Effector memory CD8-positive, alpha-beta T cell (primary cell): Measurements from ENCODE around the gene KRT28.
"Not testable (repeated sequence)": the region's sequence is repeated elsewhere in the genome, so short reads cannot be mapped to it uniquely, and the experiment has no call there.

Experiments used
- ATAC-seq: fragments of 150-1000 bp; cut with Tn5 transposase; replicated peaks from 2 replicates; pipeline ENCODE4 v1.10.0; 2021; ENCODE audit warnings: mild to moderate bottlenecking, moderate library complexity
- DNase-seq, 3 experiments: peaks; one replicate each; pipeline ENCODE4 v3.0.0; 2021
- H3K27ac Mint-ChIP-seq, 2 donors: one replicate each; pipeline ENCODE4 v1.8.0; 2022; ENCODE audit warnings: mild to moderate bottlenecking in 2 of 2, mixed read lengths in 2 of 2, moderate library complexity in 2 of 2
- H3K27me3 Mint-ChIP-seq, 2 donors: one replicate each; pipeline ENCODE4 v1.8.0; 2022; ENCODE audit warnings: mixed read lengths in 2 of 2
- H3K36me3 Mint-ChIP-seq: one replicate; pipeline ENCODE4 v1.8.0; 2022; ENCODE audit warnings: mild to moderate bottlenecking, moderate library complexity, mixed read lengths; ENCODE audit not compliant: insufficient read depth
- H3K4me1 Mint-ChIP-seq, 2 donors: one replicate each; pipeline ENCODE4 v1.8.0; 2022; ENCODE audit warnings: low read depth in 2 of 2, mixed read lengths in 2 of 2
- H3K4me3 Mint-ChIP-seq, 2 donors: one replicate each; pipeline ENCODE4 v1.8.0; 2022; ENCODE audit warnings: mild to moderate bottlenecking in 2 of 2, mixed read lengths in 2 of 2, moderate library complexity in 2 of 2
- H3K9me3 Mint-ChIP-seq, 2 donors: one replicate each; pipeline ENCODE4 v1.8.0; 2022; ENCODE audit warnings: mixed read lengths in 2 of 2

Gene KRT28

GRCh38 chr17:40815381-40815780 lies 15.6 kb upstream of the KRT28 start:
- DNase-seq (no peak), ATAC-seq (no peak)
- Mint-ChIP-seq H3K4me1 (peaks cover 11 to 14% of the 10 kb centered on the region in 2 donors), H3K27me3 (peaks cover 40 to 44% of the 10 kb centered on the region in 2 donors), H3K27ac (no peak overlapping the region), H3K9me3 (peaks cover 0 to 4% of the 10 kb centered on the region in 2 donors), H3K36me3 (peaks cover 17% of the 10 kb centered on the region), H3K4me3 (no peak overlapping the region)

DNA sequence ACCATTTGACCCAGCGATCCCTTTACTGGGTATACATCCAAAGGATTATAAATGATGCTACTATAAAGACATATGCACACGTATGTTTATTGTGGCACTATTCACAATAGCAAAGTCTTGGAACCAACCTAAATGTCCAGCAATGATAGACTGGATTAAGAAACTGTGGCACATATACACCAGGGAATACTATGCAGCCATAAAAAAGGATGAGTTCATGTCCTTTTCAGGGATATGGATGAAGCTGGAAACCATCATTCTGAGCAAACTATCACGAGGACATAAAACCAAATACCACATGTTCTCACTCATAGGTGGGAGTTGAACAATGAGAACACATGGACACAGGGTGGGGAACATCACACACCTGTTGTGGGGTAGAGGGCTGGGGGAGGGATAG lies 14.9 kb upstream of the KRT28 start:
- DNase-seq, ATAC-seq, H3K4me1 Mint-ChIP-seq, H3K27ac Mint-ChIP-seq, H3K9me3 Mint-ChIP-seq, H3K4me3 Mint-ChIP-seq: not testable (repeated sequence)
- Mint-ChIP-seq H3K27me3 (peaks cover 47 to 51% of the 10 kb centered on the region in 2 donors), H3K36me3 (peaks cover 17% of the 10 kb centered on the region)

- H3K9me3 Mint-ChIP-seq = peaks cover 0 to 4% of the 10 kb centered on the region in 2 donors
- no peak overlapping the region for H3K27ac Mint-ChIP-seq
- H3K36me3 Mint-ChIP-seq = peaks cover 17% of the 10 kb centered on the region
- peaks cover 6% of the 10 kb centered on the region in 2 donors for H3K4me1 Mint-ChIP-seq
- peaks cover 49 to 57% of the 10 kb centered on the region in 2 donors for H3K27me3 Mint-ChIP-seq
- ATAC-seq (no peak), DNase-seq (no peak)
- no peak overlapping the region for H3K4me3 Mint-ChIP-seq
Observed at GRCh38 chr17:40813804-40814203, 14.0 kb upstream of the KRT28 start.

GRCh38 chr17:40812639-40813038 lies 12.9 kb upstream of the KRT28 start:
- no peak overlapping the region for H3K27ac Mint-ChIP-seq
- DNase-seq (no peak), ATAC-seq (no peak)
- peaks cover 0 to 2% of the 10 kb centered on the region in 2 donors for H3K4me1 Mint-ChIP-seq
- no peak overlapping the region for H3K4me3 Mint-ChIP-seq
- H3K27me3 Mint-ChIP-seq = peaks cover 61 to 68% of the 10 kb centered on the region in 2 donors
- peaks cover 8% of the 10 kb centered on the region for H3K36me3 Mint-ChIP-seq
- peaks cover 0 to 4% of the 10 kb centered on the region in 2 donors for H3K9me3 Mint-ChIP-seq

DNA sequence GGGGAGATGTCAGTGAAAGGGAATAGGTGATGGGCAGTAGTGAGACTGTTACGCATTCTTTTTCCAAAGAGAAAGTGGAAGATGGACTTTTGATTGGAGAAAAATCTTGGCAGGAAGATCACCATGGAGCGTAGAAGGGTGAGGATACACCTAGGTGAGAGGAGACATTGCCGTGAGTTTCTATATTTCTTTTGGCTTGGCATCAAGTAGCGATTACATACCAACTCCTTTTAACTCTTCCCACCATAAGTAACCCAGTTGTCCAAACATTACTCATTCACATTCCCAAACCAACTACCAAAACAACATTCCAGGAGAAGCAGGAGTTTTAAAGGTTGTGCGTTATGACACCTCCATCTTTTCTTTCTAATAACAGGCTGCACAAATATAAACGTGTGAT lies 10.7 kb upstream of the KRT28 start:
- DNase-seq (no peak), ATAC-seq (no peak)
- no peaks in the 10 kb centered on the region for H3K4me1 Mint-ChIP-seq
- no peak overlapping the region for H3K27ac Mint-ChIP-seq
- H3K9me3 Mint-ChIP-seq = peaks cover 0 to 3% of the 10 kb centered on the region in 2 donors
- no peaks in the 10 kb centered on the region for H3K36me3 Mint-ChIP-seq
- H3K27me3 Mint-ChIP-seq = peaks cover 80 to 90% of the 10 kb centered on the region in 2 donors
- no peak overlapping the region for H3K4me3 Mint-ChIP-seq

- Mint-ChIP-seq H3K27ac (no peak overlapping the region), H3K4me1 (no peaks in the 10 kb centered on the region), H3K36me3 (no peaks in the 10 kb centered on the region), H3K27me3 (peaks cover 87 to 96% of the 10 kb centered on the region in 2 donors), H3K9me3 (peaks cover 0 to 3% of the 10 kb centered on the region in 2 donors), H3K4me3 (no peak overlapping the region)
- no peak for ATAC-seq
- DNase-seq = no peak
Observed at GRCh38 chr17:40809721-40810421, 10.1 kb upstream of the KRT28 start.

DNA sequence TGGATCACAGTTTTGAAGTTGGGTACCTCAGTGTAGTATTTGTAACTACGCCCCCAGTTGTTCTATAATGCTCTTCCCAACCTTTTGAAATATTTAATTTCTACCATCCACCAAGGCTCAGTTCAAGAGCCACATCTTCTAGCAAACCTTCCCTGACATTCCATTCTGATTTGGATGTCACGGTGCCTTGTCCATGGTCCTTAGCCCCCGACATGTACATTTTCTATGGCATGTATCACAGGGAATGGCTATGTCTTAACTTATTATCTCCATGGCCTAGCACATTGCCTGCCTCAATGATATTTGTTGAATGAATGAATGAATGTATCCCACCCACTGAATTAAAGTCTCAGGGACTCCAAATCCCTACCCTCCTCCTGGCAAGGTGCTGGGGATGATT lies 6.4 kb upstream of the KRT28 start:
- DNase-seq = no peak
- Mint-ChIP-seq H3K36me3 (no peaks in the 10 kb centered on the region), H3K4me1 (peaks cover 3% of the 10 kb centered on the region in 2 donors), H3K27me3 (peaks cover 60 to 70% of the 10 kb centered on the region in 2 donors), H3K9me3 (no peaks in the 10 kb centered on the region), H3K4me3 (no peak overlapping the region), H3K27ac (no peak overlapping the region)
- no peak for ATAC-seq

DNA sequence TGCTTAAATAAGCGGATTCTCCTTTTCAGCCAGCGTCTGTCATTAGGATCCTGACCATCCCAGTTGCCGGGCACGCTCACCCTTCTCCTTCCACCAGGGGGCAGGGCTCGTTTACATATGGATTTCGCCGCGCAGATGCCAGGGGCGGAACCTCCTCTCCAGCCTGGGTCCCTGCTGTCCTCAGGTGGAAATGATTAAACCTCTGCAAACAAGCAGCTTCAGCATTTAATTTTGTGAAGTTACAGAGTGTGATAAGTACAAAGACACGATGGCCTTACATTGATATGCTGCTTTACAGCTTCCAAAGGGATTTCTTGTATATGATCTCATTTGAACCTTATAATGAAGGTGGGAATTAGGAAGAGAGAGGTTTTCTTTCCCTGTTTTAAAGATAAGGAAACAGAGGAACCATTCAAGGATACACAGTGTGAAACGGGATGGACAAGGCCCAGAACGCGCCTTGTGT lies 3.9 kb upstream of the KRT28 start:
- H3K36me3 Mint-ChIP-seq = no peaks in the 10 kb centered on the region
- no peaks in the 10 kb centered on the region for H3K9me3 Mint-ChIP-seq
- peak; percentile 66 to 72 (median 67) for DNase-seq
- no peak overlapping the region for H3K27ac Mint-ChIP-seq
- peaks cover 48 to 50% of the 10 kb centered on the region in 2 donors for H3K27me3 Mint-ChIP-seq
- ATAC-seq = peak; percentile 89
- peaks cover 3% of the 10 kb centered on the region in 2 donors for H3K4me1 Mint-ChIP-seq
- H3K4me3 Mint-ChIP-seq = no peak overlapping the region

GRCh38 chr17:40801157-40801556 lies 1.4 kb upstream of the KRT28 start:
- peaks cover 34 to 37% of the 10 kb centered on the region in 2 donors for H3K27me3 Mint-ChIP-seq
- no peaks in the 10 kb centered on the region for H3K36me3 Mint-ChIP-seq
- H3K27ac Mint-ChIP-seq = no peak overlapping the region
- H3K9me3 Mint-ChIP-seq = no peaks in the 10 kb centered on the region
- DNase-seq = no peak
- peaks cover 3% of the 10 kb centered on the region in 2 donors for H3K4me1 Mint-ChIP-seq
- H3K4me3 Mint-ChIP-seq = no peak overlapping the region
- no peak for ATAC-seq

DNA sequence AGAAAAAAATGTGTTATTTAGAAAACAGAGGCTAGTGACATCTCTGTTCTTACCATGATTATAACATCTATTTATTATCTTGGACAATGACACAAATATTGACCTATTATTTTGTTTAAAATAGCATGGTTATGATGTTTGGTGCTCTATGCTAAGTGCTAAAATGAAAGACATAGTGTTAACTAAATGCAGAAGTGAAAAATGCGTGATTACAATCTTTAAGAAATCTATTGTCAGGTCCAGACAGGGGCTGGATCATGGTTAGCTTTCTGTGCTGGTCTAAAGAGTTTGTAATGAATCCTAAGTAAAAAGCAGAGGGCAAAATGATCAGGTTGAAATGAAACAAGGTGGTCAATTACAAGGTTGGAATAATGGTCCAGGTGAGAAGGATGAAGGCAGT lies 622 bp upstream of the KRT28 start:
- Mint-ChIP-seq H3K27me3 (peaks cover 34 to 37% of the 10 kb centered on the region in 2 donors), H3K4me3 (no peak overlapping the region), H3K9me3 (no peaks in the 10 kb centered on the region), H3K4me1 (peaks cover 3% of the 10 kb centered on the region in 2 donors), H3K36me3 (no peaks in the 10 kb centered on the region), H3K27ac (no peak overlapping the region)
- DNase-seq (no peak), ATAC-seq (no peak)

DNA sequence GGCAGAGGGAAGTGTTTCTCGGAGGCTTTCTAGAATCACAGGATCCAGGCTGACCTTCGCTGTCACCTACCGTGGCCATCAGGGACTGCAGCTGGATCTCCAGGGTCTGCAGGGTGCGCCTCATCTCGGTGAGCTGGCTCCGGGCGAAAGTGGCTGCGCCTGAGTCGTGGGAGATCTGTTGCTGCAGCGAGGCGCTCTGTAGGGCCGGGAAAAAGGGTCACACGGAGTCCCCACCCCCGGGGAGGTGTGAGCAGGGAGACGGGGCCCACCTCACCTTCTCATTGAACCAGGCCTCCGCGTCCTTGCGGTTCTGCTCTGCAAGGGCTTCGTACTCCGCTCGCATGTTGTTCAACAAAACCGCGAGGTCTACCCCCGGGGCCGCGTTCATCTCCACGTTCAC lies 2.9 kb downstream of the KRT28 start:
- Mint-ChIP-seq H3K27me3 (peaks cover 43 to 46% of the 10 kb centered on the region in 2 donors), H3K36me3 (no peaks in the 10 kb centered on the region), H3K9me3 (no peaks in the 10 kb centered on the region), H3K27ac (no peak overlapping the region), H3K4me3 (no peak overlapping the region), H3K4me1 (no peaks in the 10 kb centered on the region)
- ATAC-seq (no peak), DNase-seq (no peak)

DNA sequence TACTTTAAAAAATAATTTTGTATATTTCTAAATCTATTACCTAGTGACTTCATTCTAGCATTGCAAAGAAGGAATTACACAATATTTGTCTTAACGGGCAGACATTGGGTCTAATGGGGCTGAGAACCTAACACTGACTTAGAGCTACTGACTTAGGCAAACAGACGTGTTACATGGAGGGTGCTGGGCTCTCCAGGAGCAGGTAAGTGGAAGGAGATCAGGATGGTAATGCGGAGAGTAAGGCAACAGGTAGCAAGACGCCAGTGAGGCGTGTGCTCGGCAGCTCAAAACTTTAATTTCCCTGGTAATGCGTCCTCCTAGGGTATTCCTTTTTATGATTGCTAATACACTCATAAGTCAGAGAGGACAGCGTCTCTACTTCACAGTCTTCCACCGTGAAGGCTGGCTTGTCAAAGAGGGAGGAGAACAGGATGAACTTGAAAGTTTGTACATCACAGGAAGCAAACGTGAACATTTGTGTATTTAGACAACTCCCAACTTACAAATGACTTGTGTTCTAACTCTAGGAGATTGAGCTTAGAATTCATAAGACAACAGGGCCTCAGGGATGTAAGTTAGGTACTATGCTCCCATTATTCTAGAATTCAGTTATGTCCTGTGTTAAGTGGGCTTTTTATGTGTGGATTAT lies 4.6 kb downstream of the KRT28 start:
- no peak overlapping the region for H3K27ac Mint-ChIP-seq
- no peak overlapping the region for H3K4me3 Mint-ChIP-seq
- DNase-seq = no peak
- no peaks in the 10 kb centered on the region for H3K9me3 Mint-ChIP-seq
- H3K36me3 Mint-ChIP-seq = no peaks in the 10 kb centered on the region
- no peak for ATAC-seq
- no peaks in the 10 kb centered on the region for H3K4me1 Mint-ChIP-seq
- peaks cover 43 to 46% of the 10 kb centered on the region in 2 donors for H3K27me3 Mint-ChIP-seq

DNA sequence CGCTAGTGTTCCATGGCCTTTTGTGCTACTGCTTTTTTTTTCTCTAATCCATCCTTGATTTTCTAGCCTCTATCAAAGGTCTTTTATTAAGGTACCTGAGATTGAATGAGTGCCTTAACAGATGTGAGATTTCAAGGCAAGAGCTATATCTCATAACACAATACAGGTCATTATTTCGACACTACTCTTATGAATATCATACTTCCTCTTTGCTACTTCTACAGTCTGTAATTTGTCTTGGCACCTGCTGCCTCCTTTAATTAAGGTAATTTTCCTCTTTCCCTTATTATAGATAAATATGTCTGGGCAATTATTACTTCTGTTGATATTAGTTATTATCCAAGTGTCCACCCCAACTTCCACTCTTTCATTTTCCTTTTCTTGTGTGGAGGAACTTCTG lies 5.3 kb downstream of the KRT28 start:
- ATAC-seq (no peak), DNase-seq (no peak)
- Mint-ChIP-seq H3K4me1 (no peaks in the 10 kb centered on the region), H3K27ac (no peak overlapping the region), H3K4me3 (no peak overlapping the region), H3K36me3 (no peaks in the 10 kb centered on the region), H3K27me3 (peaks cover 41 to 46% of the 10 kb centered on the region in 2 donors), H3K9me3 (no peaks in the 10 kb centered on the region)

- no peak overlapping the region for H3K4me3 Mint-ChIP-seq
- H3K9me3 Mint-ChIP-seq = no peaks in the 10 kb centered on the region
- no peaks in the 10 kb centered on the region for H3K36me3 Mint-ChIP-seq
- ATAC-seq (no peak), DNase-seq (no peak)
- H3K27me3 Mint-ChIP-seq = peaks cover 37 to 46% of the 10 kb centered on the region in 2 donors
- no peaks in the 10 kb centered on the region for H3K4me1 Mint-ChIP-seq
- H3K27ac Mint-ChIP-seq = no peak overlapping the region
Observed at GRCh38 chr17:40793832-40794231, 5.9 kb downstream of the KRT28 start.
